GM12878 (cell line): Measurements from ENCODE around the gene CLMP. TPM values are rescaled to one million over a fixed set of nuclear protein-coding genes. Genes with fewer than 3 reads are reported as not detected.

Experiments
- ATAC-seq: fragments of 200-7000 bp; cut with Tn5 transposase; 3 replicates; pipeline ENCODE4 v1.9.1; 2020; ENCODE audit warnings: mild to moderate bottlenecking, moderate library complexity
- BruUV-seq: library from RNA; stranded (reverse); fragments of 400-500 nt; replicated peaks from 2 replicates; lab custom pipeline; 2021; lab: Mats Ljungman, UMichigan
- CTCF ChIA-PET: fragments of 300-600 bp; sonication (Branson Sonifier 250); formaldehyde crosslinking; extraction: SDS; loops from one replicate; lab custom pipeline; 2021; ENCODE audit warnings: inconsistent platforms; lab: Yijun Ruan, JAX
- POLR2A ChIA-PET: fragments of 350-600 bp; formaldehyde crosslinking; extraction: SDS; loops from one replicate; lab custom pipeline; 2021; ENCODE audit warnings: inconsistent platforms; lab: Charles Lee
- RAD21 ChIA-PET: fragments of 300-600 bp; sonication (Branson Sonifier 250); formaldehyde crosslinking; loops from one replicate; lab custom pipeline; 2023; ENCODE audit warnings: antibody characterized with exemption; ENCODE audit not compliant: unreplicated experiment; lab: Charles Lee
- SMC1A ChIA-PET: fragments of 300-600 bp; sonication (Branson Sonifier 250); formaldehyde crosslinking; loops from one replicate; lab custom pipeline; 2023; ENCODE audit not compliant: unreplicated experiment, uncharacterized antibody; lab: Charles Lee
- DNase-seq: peaks from one replicate; pipeline ENCODE4 v3.0.0-alpha.2; 2011; ENCODE audit warnings: low read depth, low spot score
- FAIRE-seq: peaks from 3 replicates; lab custom pipeline; 2011; peaks lifted over from hg19 to GRCh38; lab: Jason Lieb, UNC
- H2AFZ ChIP-seq: 2 replicates; pipeline ENCODE4 v1.6.0; 2011; ENCODE audit warnings: low read depth, low read length, control low read depth; ENCODE audit not compliant: control insufficient read depth
- H3K27ac ChIP-seq: 2 replicates; pipeline ENCODE4 v1.5.1; 2011; ENCODE audit warnings: control low read depth; ENCODE audit not compliant: control insufficient read depth, insufficient read depth
- H3K27me3 ChIP-seq, 2 experiments: replicated peaks in 1 of 2; 2 replicates each; pipeline versions ENCODE4 v1.6.0 to v1.6.1; 2011; ENCODE audit warnings: low read length in 1 of 2; ENCODE audit not compliant: control insufficient read depth in 2 of 2, insufficient read depth in 2 of 2
- H3K36me3 ChIP-seq, 2 experiments: 2 replicates each; pipeline ENCODE4 v1.5.1; 2011; ENCODE audit warnings: low read length in 1 of 2; ENCODE audit not compliant: control insufficient read depth in 2 of 2, insufficient read depth in 2 of 2
- H3K4me1 ChIP-seq: 2 replicates; pipeline ENCODE4 v1.6.1; 2011; ENCODE audit warnings: mild to moderate bottlenecking, low read length, moderate library complexity, mixed read lengths; ENCODE audit not compliant: control insufficient read depth, insufficient read depth
- H3K4me2 ChIP-seq: 2 replicates; pipeline ENCODE4 v1.6.0; 2011; ENCODE audit warnings: control low read depth; ENCODE audit not compliant: control insufficient read depth, insufficient read depth
- H3K4me3 ChIP-seq: fragments of 200-600 bp; sonication (generic); 2 replicates; pipeline ENCODE4 v1.5.1; 2016
- H3K79me2 ChIP-seq: 2 replicates; pipeline ENCODE4 v1.6.0; 2011; ENCODE audit warnings: low read length; ENCODE audit not compliant: control insufficient read depth, insufficient read depth
- H3K9ac ChIP-seq: 2 replicates; pipeline ENCODE4 v1.8.0; 2011; ENCODE audit warnings: low read length, control low read depth, mixed read lengths; ENCODE audit not compliant: control insufficient read depth, insufficient read depth
- H3K9me3 ChIP-seq: replicated peaks from 3 replicates; pipeline ENCODE4 v1.5.1; 2011; ENCODE audit warnings: mild to moderate bottlenecking, low read length; ENCODE audit not compliant: control insufficient read depth, insufficient read depth
- H4K20me1 ChIP-seq: 2 replicates; pipeline ENCODE4 v1.6.0; 2011; ENCODE audit not compliant: control insufficient read depth, insufficient read depth
- EED ChIP-seq: sonication (generic); IDR thresholded peaks from 2 replicates; pipeline ENCODE4 v1.6.1; 2016; ENCODE audit warnings: antibody characterized with exemption, low read depth
- MAX ChIP-seq: IDR thresholded peaks from 2 replicates; pipeline ENCODE4 v1.6.1; 2012; ENCODE audit warnings: low read depth, low read length, improper control_type of control experiment
- MLLT1 ChIP-seq: fragments of 450-650 bp; IDR thresholded peaks from 2 replicates; pipeline ENCODE4 v1.6.1; 2016; ENCODE audit warnings: mild to moderate bottlenecking
- RAD51 ChIP-seq: fragments of 450-650 bp; IDR thresholded peaks from 2 replicates; pipeline ENCODE4 v1.6.1; 2016; ENCODE audit warnings: moderate library complexity, mild to moderate bottlenecking, inconsistent platforms
- TCF7 ChIP-seq: IDR thresholded peaks from 2 replicates; pipeline ENCODE4 v1.6.1; 2014; ENCODE audit warnings: antibody characterized with exemption, borderline replicate concordance
- ZNF207 ChIP-seq: fragments of 450-650 bp; IDR thresholded peaks from 2 replicates; pipeline ENCODE4 v1.6.1; 2014; ENCODE audit warnings: antibody characterized with exemption, mild to moderate bottlenecking, borderline replicate concordance
- WGBS: methylation state at CpG from one replicate; pipeline ENCODE4 v1.1.6; 2016; ENCODE audit warnings: low lambda C conversion rate; ENCODE audit not compliant: insufficient replicate concordance, insufficient coverage; ENCODE audit errors: missing lambda C conversion rate; 5-methylcytosine and 5-hydroxymethylcytosine counted together
- in situ Hi-C: fragments of 300-500 bp; cut with MboI; formaldehyde crosslinking; loops from 9 replicates; pipeline ENCODE4 v1.14.3; 2018; ENCODE audit warnings: mixed read lengths
- intact Hi-C: fragments of 100-400 bp; cut with micrococcal nuclease; formaldehyde crosslinking; loops from one replicate; pipeline ENCODE4 v1.14.2; 2022; ENCODE audit not compliant: unreplicated experiment
- polyA plus RNA-seq, 11 experiments: library from polyadenylated mRNA; depleted of rRNA in 4 of 11; unstranded in 6 of 11; stranded (reverse) in 5 of 11; fragments of >200 nt; fragmentation: Nextera tagmentation in 4 of 11; fragmentation: Illumina TruSeq in 1 of 11; extraction: Ambion mirVana in 4 of 11; extraction: Trizol in 1 of 11; gene quantifications; 1 replicate in 1 of 11; 2 replicates in 10 of 11; pipeline versions ENCODE4 v1.2.1 to v1.2.3, GENCODE V29; 2011 to 2016; ENCODE audit warnings: inconsistent platforms in 2 of 11, missing spikeins in 2 of 11, low read depth in 1 of 11
- total RNA-seq, 4 experiments: library from RNA; depleted of rRNA in 3 of 4; stranded (reverse); fragments of >200 nt in 3 of 4; fragmentation: Illumina TruSeq in 1 of 4; extraction: Trizol in 1 of 4; gene quantifications; 2 replicates each; pipeline versions ENCODE4 v1.2.1 to v1.2.3, GENCODE V29; 2013 to 2021
- TF ChIP-seq, protein P1 (sequence below): fragments of 450-650 bp; conservative IDR thresholded peaks from 2 replicates; pipeline ENCODE4 v1.6.1; 2017; ENCODE audit warnings: mild to moderate bottlenecking, moderate library complexity

Gene CLMP
- total and polyA plus RNA-seq, 10 of the 15 experiments (the other 5 are each of a cell fraction or from before 2014, with no cell fraction given), result 0.01 to 0.71 (median 0.20) TPM; not detected in 4

DNA sequence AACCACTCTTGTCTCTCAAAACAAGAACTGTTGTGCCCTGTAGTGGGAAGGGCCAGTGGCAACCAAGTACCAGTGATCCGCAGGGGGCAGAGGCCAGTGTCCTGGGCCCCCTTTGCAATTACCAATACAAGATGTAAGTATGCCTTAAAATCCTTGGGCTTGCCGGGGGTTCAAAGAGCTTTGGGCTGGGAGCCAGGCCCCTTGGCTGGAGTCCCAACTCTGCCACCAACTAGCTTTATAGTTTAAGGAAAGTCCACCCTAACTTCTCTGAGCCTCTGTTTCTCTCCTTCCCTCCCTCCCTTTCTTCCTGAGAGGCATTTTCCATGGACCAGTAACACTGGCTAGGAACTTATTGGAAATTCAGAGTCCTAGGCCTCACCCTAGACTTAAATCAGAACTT, 15.5 kb downstream of the CLMP start (continued):
- TF ChIP-seq MLLT1, result no peak

DNA sequence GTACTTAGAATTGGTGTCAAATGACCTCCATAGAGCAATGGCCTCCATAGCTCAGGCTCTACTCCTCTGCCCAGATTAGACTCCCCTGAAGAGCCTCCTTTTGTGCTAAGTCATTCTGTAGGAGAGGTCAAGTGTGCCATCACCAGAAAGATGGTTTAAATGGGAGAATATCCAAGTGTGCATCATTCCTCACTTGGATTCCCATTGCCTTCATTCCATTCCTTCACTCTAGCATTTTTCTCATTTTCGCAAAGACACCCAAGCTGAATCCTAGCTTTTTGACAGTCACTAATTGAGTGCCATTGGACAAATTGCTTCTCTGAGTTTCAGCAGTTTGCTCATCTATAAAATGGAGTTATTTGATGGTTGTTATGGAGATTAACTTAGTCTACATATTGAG, 16.9 kb downstream of the CLMP start:
- Histone ChIP-seq H3K9ac (no peak overlapping the region), H3K27me3 (0 out of 4 replicates have a peak, but pooled peaks cover 0 to 5% of the 10 kb centered on the region in 2 experiments), H3K36me3 (no peaks in the 10 kb centered on the region), H3K4me3 (no peak overlapping the region), H3K4me2 (no peak overlapping the region), H3K9me3 (no peaks in the 10 kb centered on the region), H2AFZ (no peak overlapping the region), H4K20me1 (no peaks in the 10 kb centered on the region), H3K4me1 (no peaks in the 10 kb centered on the region), H3K79me2 (no peaks in the 10 kb centered on the region), H3K27ac (no peak overlapping the region)
- ATAC-seq (no peak), DNase-seq (no peak), FAIRE-seq (no peak)
- in situ Hi-C loops, result no loop called here
- WGBS, result 70% methylated on average over 1 of the region's 1 CpG
- intact Hi-C loops, result no loop called here
- TF ChIP-seq TCF7 (no peak), RAD51 (no peak), MAX (no peak), ZNF207 (no peak), EED (no peak)
- TF ChIP-seq, protein P1, sequence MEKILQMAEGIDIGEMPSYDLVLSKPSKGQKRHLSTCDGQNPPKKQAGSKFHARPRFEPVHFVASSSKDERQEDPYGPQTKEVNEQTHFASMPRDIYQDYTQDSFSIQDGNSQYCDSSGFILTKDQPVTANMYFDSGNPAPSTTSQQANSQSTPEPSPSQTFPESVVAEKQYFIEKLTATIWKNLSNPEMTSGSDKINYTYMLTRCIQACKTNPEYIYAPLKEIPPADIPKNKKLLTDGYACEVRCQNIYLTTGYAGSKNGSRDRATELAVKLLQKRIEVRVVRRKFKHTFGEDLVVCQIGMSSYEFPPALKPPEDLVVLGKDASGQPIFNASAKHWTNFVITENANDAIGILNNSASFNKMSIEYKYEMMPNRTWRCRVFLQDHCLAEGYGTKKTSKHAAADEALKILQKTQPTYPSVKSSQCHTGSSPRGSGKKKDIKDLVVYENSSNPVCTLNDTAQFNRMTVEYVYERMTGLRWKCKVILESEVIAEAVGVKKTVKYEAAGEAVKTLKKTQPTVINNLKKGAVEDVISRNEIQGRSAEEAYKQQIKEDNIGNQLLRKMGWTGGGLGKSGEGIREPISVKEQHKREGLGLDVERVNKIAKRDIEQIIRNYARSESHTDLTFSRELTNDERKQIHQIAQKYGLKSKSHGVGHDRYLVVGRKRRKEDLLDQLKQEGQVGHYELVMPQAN, result no peak
- ChIA-PET CTCF (interaction anchor here (1.1 kb wide), 1 partner anchor 69 kb away, joined by 4 read pairs; no protein-coding TSS in a partner anchor), RAD21 (no interaction called here), SMC1A (no interaction called here), POLR2A (no interaction called here)
- no TSS peak for BruUV-seq
